ENCODE data around the gene OR4Q3. TPM values are rescaled to one million over a fixed set of nuclear protein-coding genes. Genes with fewer than 3 reads are reported as not detected.
"Not testable (repeated sequence)": the region's sequence is repeated elsewhere in the genome, so short reads cannot be mapped to it uniquely, and the experiment has no call there.

OR4Q3 gene
- total RNA-seq, 4 donors from 2014 or later: not detected

- intact Hi-C loops (cut with DNase I): no loop called here
These were observed 28.6 kb downstream of the OR4Q3 start for GRCh38 chr14:19771895-19772430.

DNA sequence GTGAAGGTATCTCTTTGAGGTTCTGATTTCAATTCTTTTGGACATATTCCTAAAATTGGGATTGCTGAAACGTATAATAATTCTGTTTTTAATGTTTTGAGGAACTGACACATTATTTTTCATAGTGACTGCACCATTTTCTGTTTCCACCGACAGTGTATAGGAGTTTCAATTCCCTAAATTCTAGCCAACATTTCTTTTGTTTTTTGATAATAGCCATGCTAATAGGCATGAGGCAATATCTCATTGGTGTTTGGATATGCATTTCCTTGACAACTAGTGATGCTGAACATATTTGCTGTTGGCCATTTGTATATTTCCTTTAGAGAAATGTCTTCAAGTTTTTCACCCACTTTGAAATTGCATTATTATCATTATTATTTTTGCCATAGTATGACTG lies 29.1 kb downstream of the OR4Q3 start:
- 45 to 47% methylated on average over 2 of the region's 2 CpGs for WGBS, 2 donors
- H3K4me3 ChIP-seq (replicated peaks in 1 of 3); H3K9me3 ChIP-seq; H3K4me1 ChIP-seq; H3K27me3 ChIP-seq; H3K27ac ChIP-seq; DNase-seq; intact Hi-C loops (cut with DNase I); H3K36me3 ChIP-seq: not testable (repeated sequence)

More at GRCh38 chr14:19771895-19772430, 28.6 kb downstream of the OR4Q3 start:
- Histone ChIP-seq H3K4me1 (no peaks in the 10 kb centered on the region), H3K36me3 (no peaks in the 10 kb centered on the region), H3K27ac (no peak overlapping the region), H3K27me3 (no peaks in the 10 kb centered on the region), H3K9me3 (no peaks in the 10 kb centered on the region), H3K4me3 (replicated peaks in 1 of 3) (no peak overlapping the region)
- no peak for DNase-seq
- 87 to 91% methylated on average over 1 of the region's 1 CpG for WGBS, 2 donors
- TF ChIP-seq, protein P1, sequence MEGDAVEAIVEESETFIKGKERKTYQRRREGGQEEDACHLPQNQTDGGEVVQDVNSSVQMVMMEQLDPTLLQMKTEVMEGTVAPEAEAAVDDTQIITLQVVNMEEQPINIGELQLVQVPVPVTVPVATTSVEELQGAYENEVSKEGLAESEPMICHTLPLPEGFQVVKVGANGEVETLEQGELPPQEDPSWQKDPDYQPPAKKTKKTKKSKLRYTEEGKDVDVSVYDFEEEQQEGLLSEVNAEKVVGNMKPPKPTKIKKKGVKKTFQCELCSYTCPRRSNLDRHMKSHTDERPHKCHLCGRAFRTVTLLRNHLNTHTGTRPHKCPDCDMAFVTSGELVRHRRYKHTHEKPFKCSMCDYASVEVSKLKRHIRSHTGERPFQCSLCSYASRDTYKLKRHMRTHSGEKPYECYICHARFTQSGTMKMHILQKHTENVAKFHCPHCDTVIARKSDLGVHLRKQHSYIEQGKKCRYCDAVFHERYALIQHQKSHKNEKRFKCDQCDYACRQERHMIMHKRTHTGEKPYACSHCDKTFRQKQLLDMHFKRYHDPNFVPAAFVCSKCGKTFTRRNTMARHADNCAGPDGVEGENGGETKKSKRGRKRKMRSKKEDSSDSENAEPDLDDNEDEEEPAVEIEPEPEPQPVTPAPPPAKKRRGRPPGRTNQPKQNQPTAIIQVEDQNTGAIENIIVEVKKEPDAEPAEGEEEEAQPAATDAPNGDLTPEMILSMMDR (IDR thresholded peaks at IDR 0.05): no peak
- no peak for TF ChIP-seq POLR2A (IDR thresholded peaks at IDR 0.05)

DNA sequence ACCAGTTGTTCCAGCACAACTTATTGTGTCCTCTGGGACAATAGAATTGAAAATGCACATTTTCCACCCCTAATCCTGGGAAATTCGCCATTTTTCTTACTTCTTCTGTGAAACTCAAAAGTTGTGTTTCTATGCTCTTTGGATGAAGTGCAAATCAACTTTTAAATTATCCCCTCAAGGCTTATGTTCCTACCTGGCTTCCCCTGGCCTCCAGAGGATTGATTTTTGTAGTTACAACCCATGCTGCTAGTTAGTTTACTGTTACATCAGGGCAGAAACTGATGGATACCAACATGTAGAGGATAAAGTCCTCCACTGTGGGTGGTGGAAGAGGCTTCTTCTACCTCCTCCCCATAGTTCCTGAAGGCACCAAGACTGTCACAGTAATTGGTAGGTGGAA lies 29.8 kb downstream of the OR4Q3 start, which contains the start of gene OR4M1:
TSS of gene OR4M1 (plus strand) at position 301 of the 400 bp plus-strand sequence. CDS start 6,819 bp downstream, outside the sequence.
- H3K4me1 ChIP-seq; DNase-seq; H3K9me3 ChIP-seq; H3K27me3 ChIP-seq; H3K36me3 ChIP-seq; intact Hi-C loops (cut with DNase I); H3K27ac ChIP-seq; H3K4me3 ChIP-seq (replicated peaks in 1 of 3): not testable (repeated sequence)
- 9 to 13% methylated on average over 1 of the region's 1 CpG for WGBS, 2 donors

DNA sequence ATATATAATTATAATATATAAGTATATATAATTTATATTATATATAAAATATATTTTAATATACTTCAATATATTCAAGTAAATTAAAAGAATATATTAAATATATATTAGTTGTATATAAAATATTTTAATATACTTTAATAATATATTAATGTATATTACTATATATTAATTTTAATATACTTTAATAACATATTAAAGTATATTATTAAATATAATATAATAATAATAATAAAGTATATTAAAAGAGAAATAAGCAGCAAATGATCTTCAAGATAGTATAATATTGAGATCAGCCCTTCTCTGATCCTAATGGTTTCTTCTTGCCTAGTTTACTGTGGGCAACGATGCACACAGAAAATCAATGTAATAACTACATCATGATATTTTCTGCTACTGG lies 32.2 kb downstream of the OR4Q3 start:
- H3K27me3 ChIP-seq: no peaks in the 10 kb centered on the region
- intact Hi-C loops (cut with DNase I): no loop called here
- no peak for DNase-seq
- TF ChIP-seq, protein P1 (IDR thresholded peaks at IDR 0.05): no peak
- no peak for TF ChIP-seq POLR2A (IDR thresholded peaks at IDR 0.05)
- 73% methylated on average over 1 of the region's 1 CpG for WGBS, 2 donors
- no peaks in the 10 kb centered on the region for H3K4me1 ChIP-seq
- H3K36me3 ChIP-seq: no peaks in the 10 kb centered on the region
- no peak overlapping the region for H3K4me3 ChIP-seq (replicated peaks in 1 of 3)
- H3K9me3 ChIP-seq: no peaks in the 10 kb centered on the region
- H3K27ac ChIP-seq: no peak overlapping the region

- DNase-seq; H3K27ac ChIP-seq; H3K4me1 ChIP-seq; H3K27me3 ChIP-seq; H3K4me3 ChIP-seq (replicated peaks in 1 of 3); H3K36me3 ChIP-seq; intact Hi-C loops (cut with DNase I); H3K9me3 ChIP-seq: not testable (repeated sequence)
- 79 to 81% methylated on average over 16 of the region's 16 CpGs for WGBS, 2 donors
These were observed 42.5 kb downstream of the OR4Q3 start for GRCh38 chr14:19785848-19786247.

DNA sequence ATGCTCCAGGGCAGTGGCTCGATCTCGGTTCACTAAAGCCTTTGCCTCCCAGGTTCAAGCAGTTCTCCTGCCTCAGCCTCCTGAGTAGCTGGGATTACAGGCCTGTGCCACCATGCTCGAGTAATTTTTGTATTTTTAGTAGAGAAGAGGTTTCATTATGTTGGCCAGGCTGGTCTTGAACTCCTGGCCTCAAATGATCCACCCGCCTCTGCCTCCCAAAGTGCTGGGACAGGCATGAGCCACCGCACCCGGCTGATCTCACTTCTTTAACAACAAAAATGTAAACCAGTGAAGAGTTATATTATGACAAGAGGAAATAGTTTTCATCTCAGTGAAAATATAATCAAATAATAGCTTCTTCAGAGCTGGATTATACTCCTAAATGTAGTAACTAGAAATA lies 43.9 kb downstream of the OR4Q3 start:
- H3K4me1 ChIP-seq; H3K4me3 ChIP-seq (replicated peaks in 1 of 3); H3K27ac ChIP-seq; H3K9me3 ChIP-seq; intact Hi-C loops (cut with DNase I); H3K36me3 ChIP-seq; H3K27me3 ChIP-seq; DNase-seq: not testable (repeated sequence)
- 70 to 74% methylated on average over 6 of the region's 6 CpGs for WGBS, 2 donors

- DNase-seq; intact Hi-C loops (cut with DNase I); H3K27ac ChIP-seq; H3K36me3 ChIP-seq; H3K4me3 ChIP-seq (replicated peaks in 1 of 3); H3K27me3 ChIP-seq; H3K4me1 ChIP-seq; H3K9me3 ChIP-seq: not testable (repeated sequence)
- WGBS, 2 donors: 64 to 66% methylated on average over 7 of the region's 7 CpGs
These were observed 44.8 kb downstream of the OR4Q3 start for GRCh38 chr14:19788150-19788549.

- H3K9me3 ChIP-seq; H3K27me3 ChIP-seq; H3K4me1 ChIP-seq; DNase-seq; intact Hi-C loops (cut with DNase I); H3K27ac ChIP-seq; H3K36me3 ChIP-seq; H3K4me3 ChIP-seq (replicated peaks in 1 of 3): not testable (repeated sequence)
- 71 to 77% methylated on average over 10 of the region's 10 CpGs for WGBS, 2 donors
These were observed 53.2 kb downstream of the OR4Q3 start for GRCh38 chr14:19796520-19797108.

Small RNAs within 50 kb of the gene (small RNA-seq; reads per million reads assigned to genes)
- gene AL512310.1: not detected

Other genes with a start within 250 kb of the OR4Q3 start
- gene OR11H2, start 29.7 kb upstream of the OR4Q3 start, total RNA-seq: not detected
- gene OR4M1, start 29.9 kb downstream of the OR4Q3 start, total RNA-seq: not detected
- not detected for gene OR4N2, start 60.2 kb downstream of the OR4Q3 start, total RNA-seq
- not detected for gene OR4K2, start 131.6 kb downstream of the OR4Q3 start, total RNA-seq
- not detected for gene OR4K5, start 177.0 kb downstream of the OR4Q3 start, total RNA-seq
- not detected for gene OR4K1, start 187.3 kb downstream of the OR4Q3 start, total RNA-seq
- gene OR4K15, start 232.0 kb downstream of the OR4Q3 start, total RNA-seq: not detected

Measured in thyroid gland (tissue), 4 donors.